H9 (cell line): ENCODE results near the gene NPAT. TPM values are rescaled to one million over a fixed set of nuclear protein-coding genes. Genes with fewer than 3 reads are reported as not detected.

ENCODE experiments used
- DNase-seq: peaks from one replicate; pipeline ENCODE4 v3.0.0-alpha.2; 2017
- H2AFZ ChIP-seq: one replicate; pipeline ENCODE4 v1.6.1; 2013; ENCODE audit warnings: mild to moderate bottlenecking, low read length, control low read depth, moderate library complexity
- H2AK5ac ChIP-seq: 2 replicates; pipeline ENCODE4 v1.6.1; 2013; ENCODE audit warnings: low read length, control low read depth, mixed read lengths; ENCODE audit not compliant: insufficient read length
- H2BK120ac ChIP-seq: one replicate; pipeline ENCODE4 v1.6.1; 2013; ENCODE audit warnings: low read depth, mild to moderate bottlenecking, low read length, control low read depth, inconsistent platforms; ENCODE audit not compliant: poor library complexity, severe bottlenecking
- H2BK12ac ChIP-seq: 2 replicates; pipeline ENCODE4 v1.6.1; 2013; ENCODE audit warnings: low read length, control low read depth, mixed read lengths, low read depth; ENCODE audit not compliant: insufficient read length
- H2BK15ac ChIP-seq: 2 replicates; pipeline ENCODE4 v1.6.1; 2013; ENCODE audit warnings: low read depth, low read length, control low read depth
- H2BK20ac ChIP-seq: one replicate; pipeline ENCODE4 v1.6.1; 2013; ENCODE audit warnings: low read depth, mild to moderate bottlenecking, low read length, control low read depth, inconsistent platforms; ENCODE audit not compliant: poor library complexity, severe bottlenecking
- H2BK5ac ChIP-seq: 2 replicates; pipeline ENCODE4 v1.6.1; 2013; ENCODE audit warnings: low read length, control low read depth, mixed read lengths; ENCODE audit not compliant: insufficient read length
- H3K14ac ChIP-seq: 2 replicates; pipeline ENCODE4 v1.6.1; 2013; ENCODE audit warnings: low read length, control low read depth; ENCODE audit not compliant: insufficient read depth
- H3K18ac ChIP-seq: 2 replicates; pipeline ENCODE4 v1.6.1; 2013; ENCODE audit warnings: low read depth, mild to moderate bottlenecking, mixed read lengths, low read length, control low read depth; ENCODE audit not compliant: insufficient read length
- H3K23ac ChIP-seq: 2 replicates; pipeline ENCODE4 v1.6.1; 2013; ENCODE audit warnings: low read length, control low read depth, mixed read lengths, low read depth; ENCODE audit not compliant: insufficient read length
- H3K23me2 ChIP-seq: 2 replicates; pipeline ENCODE4 v1.6.1; 2013; ENCODE audit warnings: low read depth, mild to moderate bottlenecking, mixed read lengths, low read length, control low read depth; ENCODE audit not compliant: insufficient read length, poor library complexity, severe bottlenecking
- H3K27ac ChIP-seq: 2 replicates; pipeline ENCODE4 v1.5.1; 2013; ENCODE audit warnings: low read length, control low read depth, mixed read lengths, low read depth; ENCODE audit not compliant: insufficient read length
- H3K27me3 ChIP-seq: 2 replicates; pipeline ENCODE4 v1.6.1; 2013; ENCODE audit warnings: low read length, control low read depth, inconsistent platforms; ENCODE audit not compliant: insufficient read depth
- H3K4ac ChIP-seq: 2 replicates; pipeline ENCODE4 v1.6.1; 2013; ENCODE audit warnings: low read depth, mild to moderate bottlenecking, control low read depth, inconsistent platforms, low read length, moderate library complexity
- H3K4me1 ChIP-seq: 2 replicates; pipeline ENCODE4 v1.6.1; 2013; ENCODE audit warnings: low read length, control low read depth, inconsistent platforms; ENCODE audit not compliant: insufficient read depth
- H3K4me2 ChIP-seq: 2 replicates; pipeline ENCODE4 v1.6.1; 2013; ENCODE audit warnings: low read length, control low read depth, mixed read lengths; ENCODE audit not compliant: insufficient read length, insufficient read depth
- H3K56ac ChIP-seq: 2 replicates; pipeline ENCODE4 v1.6.1; 2013; ENCODE audit warnings: low read depth, mild to moderate bottlenecking, mixed read lengths, low read length, control low read depth; ENCODE audit not compliant: insufficient read length
- H3K79me1 ChIP-seq: 2 replicates; pipeline ENCODE4 v1.6.1; 2013; ENCODE audit warnings: low read depth, mild to moderate bottlenecking, moderate library complexity, low read length, control low read depth, inconsistent platforms; ENCODE audit not compliant: insufficient read depth, poor library complexity, severe bottlenecking
- H3K79me2 ChIP-seq: 2 replicates; pipeline ENCODE4 v1.6.1; 2013; ENCODE audit warnings: low read length, control low read depth, inconsistent platforms; ENCODE audit not compliant: insufficient read depth
- H3K9ac ChIP-seq: 2 replicates; pipeline ENCODE4 v1.6.1; 2013; ENCODE audit warnings: low read length, control low read depth, mixed read lengths; ENCODE audit not compliant: insufficient read length; ENCODE audit errors: extremely low read depth
- H3K9me3 ChIP-seq: one replicate; pipeline ENCODE4 v1.6.1; 2013; ENCODE audit warnings: low read depth, low read length, inconsistent platforms; ENCODE audit not compliant: control insufficient read depth
- H3T11ph ChIP-seq: one replicate; pipeline ENCODE4 v1.6.1; 2013; ENCODE audit warnings: mild to moderate bottlenecking, low read length, control low read depth, inconsistent platforms
- H4K20me1 ChIP-seq: one replicate; pipeline ENCODE4 v1.6.1; 2013; ENCODE audit not compliant: control insufficient read depth, insufficient read length, insufficient read depth
- H4K5ac ChIP-seq: 2 replicates; pipeline ENCODE4 v1.6.1; 2013; ENCODE audit warnings: low read depth, mild to moderate bottlenecking, mixed read lengths, low read length, control low read depth; ENCODE audit not compliant: insufficient read length
- H4K8ac ChIP-seq: replicated peaks from 2 replicates; pipeline ENCODE4 v1.6.1; 2013; ENCODE audit warnings: low read length, control low read depth, mixed read lengths, low read depth; ENCODE audit not compliant: insufficient read length
- H4K91ac ChIP-seq: 2 replicates; pipeline ENCODE4 v1.6.1; 2013; ENCODE audit warnings: low read depth, mild to moderate bottlenecking, moderate library complexity, mixed read lengths, low read length, control low read depth; ENCODE audit not compliant: insufficient read length
- H3K27ac Mint-ChIP-seq, 3 experiments: 2 replicates in 2 of 3; 3 replicates in 1 of 3; pipeline ENCODE4 v1.8.0; 2020 to 2021; ENCODE audit warnings: mixed read lengths in 3 of 3, mild to moderate bottlenecking in 1 of 3, moderate library complexity in 1 of 3
- H3K27me3 Mint-ChIP-seq: 2 replicates; pipeline ENCODE4 v1.8.0; 2021; ENCODE audit warnings: low read depth, mild to moderate bottlenecking, moderate library complexity, mixed read lengths
- H3K36me3 Mint-ChIP-seq, 3 experiments: 2 replicates in 2 of 3; 3 replicates in 1 of 3; pipeline ENCODE4 v1.8.0; 2020 to 2021; ENCODE audit warnings: low read depth in 3 of 3, mixed read lengths in 3 of 3; ENCODE audit not compliant: insufficient read depth in 1 of 3
- H3K4me1 Mint-ChIP-seq, 2 experiments: 2 replicates each; pipeline ENCODE4 v1.8.0; 2020; ENCODE audit warnings: mixed read lengths in 2 of 2
- H3K4me3 Mint-ChIP-seq, 2 experiments: 2 replicates in 1 of 2; 3 replicates in 1 of 2; pipeline ENCODE4 v1.8.0; 2020 to 2021; ENCODE audit warnings: mild to moderate bottlenecking in 2 of 2, mixed read lengths in 2 of 2, moderate library complexity in 1 of 2
- H3K9me3 Mint-ChIP-seq, 2 experiments: 2 replicates in 1 of 2; 3 replicates in 1 of 2; pipeline ENCODE4 v1.8.0; 2020; ENCODE audit warnings: mild to moderate bottlenecking in 2 of 2, mixed read lengths in 2 of 2, moderate library complexity in 1 of 2
- WGBS: extraction: QIAGEN DNeasy Blood & Tissue Kit; methylation state at CpG from one replicate; pipeline ENCODE4 v1.1.7; 2013; ENCODE audit warnings: missing lambda C conversion rate, low lambda C conversion rate, mixed read lengths; ENCODE audit not compliant: insufficient read length; ENCODE audit errors: extremely low coverage; 5-methylcytosine and 5-hydroxymethylcytosine counted together
- total RNA-seq: library from RNA; stranded (reverse); gene quantifications from 2 replicates; pipeline ENCODE4 v1.2.1, GENCODE V29; 2021
- TF ChIP-seq, protein P1 (sequence below): fragments of 200-600 bp; sonication (generic); conservative IDR thresholded peaks from 3 replicates; pipeline ENCODE4 v1.8.0; 2021; ENCODE audit warnings: antibody characterized with exemption, mild to moderate bottlenecking

NPAT gene
- total RNA-seq, 1 experiment from 2014 or later: 22.9 TPM

DNA sequence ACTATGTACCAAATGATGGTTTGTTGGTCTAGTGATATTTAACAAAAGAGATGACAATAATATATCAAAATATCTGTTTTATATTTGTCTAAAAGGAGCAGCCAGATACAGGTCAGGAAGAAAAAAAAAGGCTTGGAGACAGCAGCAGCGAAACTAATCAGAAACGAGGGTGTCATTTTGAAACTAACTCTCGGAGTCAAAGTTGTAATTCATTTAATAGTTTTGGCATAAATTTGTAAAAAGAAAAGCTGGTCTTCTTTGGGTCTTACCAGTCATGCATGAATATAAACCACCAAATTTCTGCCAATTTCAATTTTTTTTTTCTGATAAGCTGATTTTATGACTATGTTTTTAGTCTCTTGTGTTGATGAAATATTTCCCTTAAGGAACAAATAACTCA lies 25.5 kb downstream of the NPAT start:
- Histone ChIP-seq H4K91ac (no peak overlapping the region), H3K9me3 (no peaks in the 10 kb centered on the region), H4K5ac (no peak overlapping the region), H3K4ac (no peak overlapping the region), H3K27me3 (no peaks in the 10 kb centered on the region), H3K79me2 (no peaks in the 10 kb centered on the region; the same call in 1 of the 2 replicates), H3K79me1 (no peaks in the 10 kb centered on the region), H2BK12ac (no peak overlapping the region), H3K27ac (no peak overlapping the region), H4K20me1 (no peaks in the 10 kb centered on the region), H2BK120ac (no peak overlapping the region), H3K9ac (no peak overlapping the region), H4K8ac (no peak overlapping the region), H3K23me2 (no peaks in the 10 kb centered on the region), H3K14ac (no peak overlapping the region), H3T11ph (no peak overlapping the region), H3K56ac (no peak overlapping the region), H3K4me2 (no peak overlapping the region), H2AFZ (no peak overlapping the region), H3K23ac (no peak overlapping the region), H2BK20ac (no peak overlapping the region), H2AK5ac (no peak overlapping the region), H2BK5ac (no peak overlapping the region), H3K18ac (no peak overlapping the region), H3K4me1 (peaks cover 6% of the 10 kb centered on the region; the same call in 1 of the 2 replicates), H2BK15ac (no peak overlapping the region)
- no peak overlapping the region for H3K27ac Mint-ChIP-seq
- H3K27me3 Mint-ChIP-seq: no peaks in the 10 kb centered on the region
- DNase-seq: no peak
- H3K36me3 Mint-ChIP-seq: peaks cover 20 to 54% (median 44%) of the 10 kb centered on the region in 3 experiments; a peak in 6 of 7 replicates
- no CpG with 5 or more reads among the region's 3 CpGs for WGBS
- no peak overlapping the region for H3K4me3 Mint-ChIP-seq
- peaks cover 14 to 18% of the 10 kb centered on the region in 2 experiments for H3K4me1 Mint-ChIP-seq
- H3K9me3 Mint-ChIP-seq: no peaks in the 10 kb centered on the region
- TF ChIP-seq, protein P1, sequence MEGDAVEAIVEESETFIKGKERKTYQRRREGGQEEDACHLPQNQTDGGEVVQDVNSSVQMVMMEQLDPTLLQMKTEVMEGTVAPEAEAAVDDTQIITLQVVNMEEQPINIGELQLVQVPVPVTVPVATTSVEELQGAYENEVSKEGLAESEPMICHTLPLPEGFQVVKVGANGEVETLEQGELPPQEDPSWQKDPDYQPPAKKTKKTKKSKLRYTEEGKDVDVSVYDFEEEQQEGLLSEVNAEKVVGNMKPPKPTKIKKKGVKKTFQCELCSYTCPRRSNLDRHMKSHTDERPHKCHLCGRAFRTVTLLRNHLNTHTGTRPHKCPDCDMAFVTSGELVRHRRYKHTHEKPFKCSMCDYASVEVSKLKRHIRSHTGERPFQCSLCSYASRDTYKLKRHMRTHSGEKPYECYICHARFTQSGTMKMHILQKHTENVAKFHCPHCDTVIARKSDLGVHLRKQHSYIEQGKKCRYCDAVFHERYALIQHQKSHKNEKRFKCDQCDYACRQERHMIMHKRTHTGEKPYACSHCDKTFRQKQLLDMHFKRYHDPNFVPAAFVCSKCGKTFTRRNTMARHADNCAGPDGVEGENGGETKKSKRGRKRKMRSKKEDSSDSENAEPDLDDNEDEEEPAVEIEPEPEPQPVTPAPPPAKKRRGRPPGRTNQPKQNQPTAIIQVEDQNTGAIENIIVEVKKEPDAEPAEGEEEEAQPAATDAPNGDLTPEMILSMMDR: no peak
